HG03108 (cell line): ENCODE results near the gene TAS1R3.
"Not testable (repeated sequence)": the region's sequence is repeated elsewhere in the genome, so short reads cannot be mapped to it uniquely, and the experiment has no call there.

Experiments
- ATAC-seq: cut with Tn5 transposase; IDR thresholded peaks from one replicate; pipeline ENCODE4 v1.9.1; 2021; ENCODE audit warnings: moderate library complexity; ENCODE audit not compliant: unreplicated experiment

TAS1R3 gene

DNA sequence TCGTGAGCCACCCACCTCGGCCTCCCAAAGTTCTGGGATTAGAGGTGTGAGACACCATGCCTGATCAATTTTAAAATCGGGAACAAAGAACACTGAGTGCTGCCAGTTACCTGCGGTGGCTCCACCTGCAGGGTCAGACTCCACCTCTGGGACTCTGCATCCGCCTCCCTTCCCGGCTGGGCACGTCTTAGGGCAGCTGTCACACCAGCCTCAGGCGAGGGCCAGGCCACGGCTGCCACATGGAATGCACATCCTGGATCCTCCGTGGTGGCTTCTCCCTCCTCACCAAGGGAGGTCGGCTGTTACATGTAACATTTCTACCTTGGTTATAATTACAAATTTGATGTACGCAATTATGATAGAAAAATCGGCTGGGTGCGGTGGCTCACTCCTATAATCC lies 33.2 kb downstream of the TAS1R3 start:
- no peak for ATAC-seq

- ATAC-seq, result no peak
These were observed 35.0 kb downstream of the TAS1R3 start for GRCh38 chr1:1365875-1366698.

- no peak for ATAC-seq
These were observed 35.6 kb downstream of the TAS1R3 start for GRCh38 chr1:1366699-1367066.

DNA sequence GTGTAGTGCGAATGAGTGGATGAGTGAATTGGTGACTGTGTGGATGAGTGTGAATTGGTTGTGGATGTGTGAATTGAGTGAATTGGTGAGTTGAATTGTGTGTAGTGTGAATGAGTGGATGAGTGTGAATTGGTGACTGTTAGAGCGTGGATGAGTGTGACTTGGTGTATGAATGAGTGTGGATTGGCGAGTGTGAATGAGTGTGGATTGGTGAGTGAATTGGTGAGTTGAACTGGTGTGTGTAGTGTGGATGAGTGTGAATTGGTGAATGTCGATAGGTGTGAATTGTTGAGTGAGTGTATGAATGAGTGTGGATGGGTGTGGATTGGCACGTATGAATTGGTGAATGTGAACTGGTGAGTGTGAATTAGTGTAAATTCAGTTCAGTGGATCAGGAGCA lies 36.2 kb downstream of the TAS1R3 start:
- no peak for ATAC-seq

- ATAC-seq, result not testable (repeated sequence)
These were observed 39.0 kb downstream of the TAS1R3 start for GRCh38 chr1:1370094-1370493.

DNA sequence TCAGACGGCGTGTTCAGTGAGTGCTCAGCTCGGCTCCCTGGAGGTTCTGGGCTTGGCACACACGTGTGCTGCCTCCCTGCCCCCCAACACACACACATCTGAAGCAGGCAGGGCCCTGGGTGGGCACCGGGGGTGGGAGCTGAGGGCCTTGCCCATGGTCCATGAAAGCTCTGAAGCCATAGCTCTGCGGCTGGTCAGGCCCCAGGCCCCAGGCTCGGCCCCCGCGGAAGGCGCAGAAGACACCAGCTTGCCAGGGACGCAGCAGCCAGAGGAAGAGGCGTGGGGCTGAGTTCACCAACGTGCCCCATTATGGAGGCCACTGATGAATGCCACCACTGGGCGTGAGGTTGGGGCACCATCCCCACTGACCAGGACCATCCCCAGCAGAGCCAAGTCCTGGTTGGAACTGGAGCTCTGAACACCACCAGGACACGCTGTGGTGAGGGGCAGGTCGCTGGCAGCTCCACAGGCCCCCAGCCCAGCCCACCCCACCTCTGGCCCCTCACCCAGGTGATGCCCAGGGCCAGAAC lies 39.8 kb downstream of the TAS1R3 start:
- ATAC-seq, result no peak

GRCh38 chr1:1371364-1371745 lies 40.3 kb downstream of the TAS1R3 start:
- no peak for ATAC-seq

DNA sequence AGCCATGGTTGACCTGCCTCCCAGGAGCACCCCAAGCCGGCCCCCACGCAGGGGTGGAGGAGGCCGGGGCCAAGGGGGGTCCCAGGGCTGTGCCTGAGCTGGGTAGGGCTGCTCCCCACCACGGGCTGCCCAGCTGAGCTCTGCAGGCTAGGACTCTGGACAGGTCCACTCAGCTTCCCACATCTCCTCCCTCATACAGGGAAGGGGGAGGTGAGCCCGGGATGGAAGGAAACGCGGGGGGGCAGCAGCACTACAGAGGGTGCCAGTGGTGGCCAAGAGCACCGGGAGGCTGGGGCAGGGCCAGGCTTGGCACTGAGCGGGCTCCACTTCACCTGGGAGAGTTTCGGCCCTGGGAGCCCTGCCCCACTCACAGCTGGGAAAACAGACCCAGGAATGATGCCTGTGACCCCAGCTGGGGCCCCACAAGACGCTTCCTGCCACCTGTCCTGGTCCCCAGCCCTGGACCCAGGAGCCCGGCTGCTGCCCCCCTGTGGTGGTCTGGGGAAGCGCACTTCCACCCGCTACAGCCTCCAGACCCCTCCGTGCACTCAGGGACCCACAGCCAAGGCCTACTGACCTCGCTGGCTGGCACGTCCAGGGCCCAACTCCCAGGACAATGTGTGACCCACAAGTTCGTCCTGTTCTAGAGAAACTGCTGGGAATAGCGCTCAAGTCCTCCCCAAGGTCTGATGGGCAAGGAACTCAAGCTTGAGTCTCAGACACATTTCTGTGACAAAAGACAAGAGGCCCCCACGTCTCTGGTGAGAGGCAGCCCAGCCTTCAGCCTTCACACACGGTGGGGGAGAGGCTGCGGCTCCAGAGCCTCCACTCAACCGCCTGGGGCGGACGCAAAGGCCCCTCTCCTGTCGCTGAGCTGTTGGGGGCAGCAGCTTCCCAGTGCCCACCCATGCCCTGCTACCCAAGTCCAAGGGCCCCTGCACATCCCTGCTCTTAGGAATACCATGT lies 40.9 kb downstream of the TAS1R3 start:
- no peak for ATAC-seq

DNA sequence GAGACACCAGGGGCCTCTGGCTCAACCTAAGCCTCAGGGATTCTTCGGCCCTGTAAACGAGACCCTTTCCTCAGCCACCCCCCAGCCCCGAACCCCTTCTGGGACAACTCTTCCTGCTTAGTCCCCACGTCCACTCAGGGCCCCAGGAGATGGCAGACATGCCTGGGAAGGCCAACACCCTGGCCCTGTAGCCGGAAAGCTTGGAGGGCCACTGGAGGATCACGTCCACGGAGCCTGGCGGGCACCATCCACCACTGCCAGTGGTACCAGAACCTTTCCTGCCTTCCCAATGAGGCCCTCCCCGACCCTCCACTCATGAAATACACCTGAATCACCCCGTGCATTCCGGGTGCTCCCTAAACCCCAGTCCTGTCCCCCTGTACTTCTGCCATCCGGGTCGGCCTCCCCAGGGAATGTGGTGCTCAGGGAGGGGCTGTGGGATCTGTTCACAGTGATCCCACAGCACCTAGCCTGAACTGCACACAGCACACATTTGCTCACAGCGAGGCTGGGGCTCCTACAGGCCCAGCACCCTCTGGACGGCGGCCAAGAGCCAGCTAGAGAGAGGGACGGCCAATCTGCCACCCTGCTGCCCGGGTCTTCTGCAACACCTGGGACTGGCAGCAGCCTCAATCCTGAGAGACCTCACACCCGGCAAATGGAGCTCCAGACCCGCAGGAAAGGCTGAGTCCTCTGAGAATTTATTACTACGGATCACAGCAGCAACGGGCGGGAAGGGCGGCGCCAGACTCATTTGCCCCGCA lies 42.2 kb downstream of the TAS1R3 start:
- ATAC-seq, result no peak

GRCh38 chr1:1373815-1374588 lies 42.9 kb downstream of the TAS1R3 start:
- ATAC-seq, result no peak

DNA sequence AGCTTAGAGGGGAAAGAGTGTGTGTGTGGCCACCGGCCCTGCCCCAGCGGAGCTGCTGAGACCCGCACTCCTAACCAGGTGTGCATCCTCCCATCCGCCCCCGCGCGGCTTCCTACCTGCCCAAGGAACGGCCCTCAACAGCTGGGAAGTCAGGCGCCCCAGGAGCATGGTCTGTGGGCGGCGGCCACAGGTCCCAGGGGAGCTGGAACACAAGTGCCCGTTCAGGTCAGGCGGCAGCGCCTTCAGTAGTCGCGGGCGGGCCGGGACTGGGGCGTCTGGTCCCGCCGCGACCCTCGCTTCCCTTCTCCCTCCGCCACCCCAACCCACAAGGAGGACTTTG lies 43.5 kb downstream of the TAS1R3 start:
- ATAC-seq, result no peak

GRCh38 chr1:1374929-1375662 lies 44.0 kb downstream of the TAS1R3 start, which contains the start of gene AURKAIP1:
AURKAIP1 (minus strand) TSS chr1:1375207; CDS start chr1:1374756, 451 bp downstream.
- peak; percentile 84 for ATAC-seq

- ATAC-seq, result no peak
These were observed 45.6 kb downstream of the TAS1R3 start for GRCh38 chr1:1376551-1377226.

DNA sequence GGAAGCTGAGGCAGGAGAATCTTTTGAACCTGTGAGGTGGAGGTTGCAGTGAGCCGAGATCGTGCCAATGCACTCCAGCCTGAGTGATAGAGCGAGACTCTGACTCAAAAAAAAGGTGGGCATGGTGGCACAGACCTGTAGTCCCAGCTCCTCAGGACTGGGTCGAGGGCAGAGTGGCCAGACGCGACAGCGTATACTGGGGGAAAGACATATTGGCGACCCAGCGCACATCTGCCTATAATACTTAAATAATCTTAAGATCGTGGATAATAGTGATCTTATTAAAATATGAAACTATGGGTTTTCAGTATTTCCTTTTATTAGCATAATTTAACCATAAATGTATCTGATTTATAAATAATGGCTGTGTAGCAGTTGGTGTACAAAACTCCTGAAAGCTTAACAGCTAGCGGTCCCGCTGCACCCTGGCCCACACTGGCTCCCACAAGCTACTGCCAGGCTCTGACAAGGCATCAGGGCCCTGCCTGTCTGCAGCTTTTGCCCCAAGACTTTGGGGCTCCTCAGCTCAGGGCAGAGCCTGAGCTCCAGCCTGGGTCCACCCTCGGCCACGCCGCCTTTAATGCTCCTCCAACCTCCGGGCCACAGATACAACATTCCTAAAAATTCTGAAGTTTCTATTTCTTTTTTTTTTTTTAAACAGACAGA lies 46.6 kb downstream of the TAS1R3 start:
- ATAC-seq, result no peak

- ATAC-seq, result no peak
These were observed 49.8 kb downstream of the TAS1R3 start for GRCh38 chr1:1380860-1381259.

DNA sequence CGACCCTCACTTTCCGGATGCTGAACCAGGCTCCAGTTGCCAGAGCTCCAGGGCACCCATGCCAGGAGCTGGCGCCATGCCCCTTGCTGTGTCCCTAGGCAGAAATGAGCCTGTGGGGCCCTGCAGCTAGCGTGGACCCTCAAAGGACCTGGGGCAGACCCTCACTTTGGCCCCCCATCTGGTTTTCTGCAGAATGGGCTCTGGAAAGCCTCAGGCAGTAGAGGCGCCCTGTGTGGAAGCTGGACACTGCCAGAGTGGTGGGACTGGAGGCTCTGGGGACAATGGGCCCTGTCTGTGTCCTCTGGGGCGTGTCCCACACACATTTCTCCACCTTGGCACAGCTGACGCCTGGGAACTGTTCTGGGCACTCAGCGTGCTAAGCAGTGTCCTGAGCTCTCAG lies 50.2 kb downstream of the TAS1R3 start:
- ATAC-seq, result no peak
